Measurements from ENCODE around the gene RPUSD1.

GRCh38 chr16:736936-737481 lies 51.2 kb downstream of the RPUSD1 start:
- TF ChIP-seq CTCF (IDR thresholded peaks at IDR 0.05; ENCODE audit: low read length) (no peak), EZH2 (IDR thresholded peaks at IDR 0.05; ENCODE audit: borderline replicate concordance, low read length) (no peak)

Data from OCI-LY1 (cell line).